ENCODE results near the gene MEIOC.
A peak's percentile ranks its signal among the peaks of the same experiment; 100 is the strongest.
"Not testable (repeated sequence)": the region's sequence is repeated elsewhere in the genome, so short reads cannot be mapped to it uniquely, and the experiment has no call there.

The MEIOC gene

GRCh38 chr17:44655983-44656710, at the start of gene MEIOC:
Gene MEIOC (plus strand): TSS chr17:44656468. CDS start chr17:44656614, 146 bp downstream.
- DNase-seq (ENCODE audit: low spot score), result peak; percentile 2

GRCh38 chr17:44606658-44607057, 49.6 kb upstream of the MEIOC start:
- DNase-seq (ENCODE audit: low spot score), result no peak

GRCh38 chr17:44607836-44608690, 48.2 kb upstream of the MEIOC start:
- no peak for DNase-seq (ENCODE audit: low spot score)

GRCh38 chr17:44608727-44609435, 47.4 kb upstream of the MEIOC start:
- DNase-seq (ENCODE audit: low spot score), result no peak

GRCh38 chr17:44610331-44610730, 45.9 kb upstream of the MEIOC start:
- no peak for DNase-seq (ENCODE audit: low spot score)

GRCh38 chr17:44610871-44611270, 45.4 kb upstream of the MEIOC start:
- DNase-seq (ENCODE audit: low spot score), result no peak

GRCh38 chr17:44614862-44615261, 41.4 kb upstream of the MEIOC start:
- DNase-seq (ENCODE audit: low spot score), result no peak

- not testable (repeated sequence) for DNase-seq (ENCODE audit: low spot score)
Observed at GRCh38 chr17:44618652-44619051, 37.6 kb upstream of the MEIOC start.

- DNase-seq (ENCODE audit: low spot score), result no peak
Observed at GRCh38 chr17:44623070-44623725, 33.1 kb upstream of the MEIOC start.

GRCh38 chr17:44627513-44628242, 28.6 kb upstream of the MEIOC start:
- no peak for DNase-seq (ENCODE audit: low spot score)

GRCh38 chr17:44628243-44629188, 27.8 kb upstream of the MEIOC start:
- DNase-seq (ENCODE audit: low spot score), result no peak

GRCh38 chr17:44629314-44629713, 27.0 kb upstream of the MEIOC start:
- DNase-seq (ENCODE audit: low spot score), result no peak

GRCh38 chr17:44630703-44631102, 25.6 kb upstream of the MEIOC start:
- DNase-seq (ENCODE audit: low spot score), result no peak

- DNase-seq (ENCODE audit: low spot score), result no peak
Observed at GRCh38 chr17:44633998-44634397, 22.3 kb upstream of the MEIOC start.

- DNase-seq (ENCODE audit: low spot score), result not testable (repeated sequence)
Observed at GRCh38 chr17:44634401-44634800, 21.9 kb upstream of the MEIOC start.

GRCh38 chr17:44636562-44636961, 19.7 kb upstream of the MEIOC start:
- no peak for DNase-seq (ENCODE audit: low spot score)

GRCh38 chr17:44637066-44637465, 19.2 kb upstream of the MEIOC start:
- no peak for DNase-seq (ENCODE audit: low spot score)

GRCh38 chr17:44642834-44643233, 13.4 kb upstream of the MEIOC start:
- DNase-seq (ENCODE audit: low spot score), result no peak

GRCh38 chr17:44645341-44645740, 10.9 kb upstream of the MEIOC start:
- DNase-seq (ENCODE audit: low spot score), result no peak

- no peak for DNase-seq (ENCODE audit: low spot score)
Observed at GRCh38 chr17:44646280-44646679, 10.0 kb upstream of the MEIOC start.

Measured in CD4-positive, alpha-beta T cell treated with Interleukin-15 for 4 hours (primary cell).